HG03135 (cell line): ENCODE measurements around the gene RAB12.
A peak's percentile ranks its signal among the peaks of the same experiment; 100 is the strongest.
"Not testable (repeated sequence)": the region's sequence is repeated elsewhere in the genome, so short reads cannot be mapped to it uniquely, and the experiment has no call there.

Source experiments
- ATAC-seq: cut with Tn5 transposase; IDR thresholded peaks from one replicate; pipeline ENCODE4 v1.9.1; 2021; ENCODE audit warnings: mild to moderate bottlenecking, moderate library complexity; ENCODE audit not compliant: unreplicated experiment

RAB12 gene

GRCh38 chr18:8608795-8609658 lies at the start of gene RAB12:
Gene RAB12 (plus strand): TSS chr18:8609437. CDS start chr18:8609440, 3 bp downstream.
- ATAC-seq = peak; percentile 67

- no peak for ATAC-seq
These were observed 49.5 kb upstream of the RAB12 start for GRCh38 chr18:8559612-8560186.

GRCh38 chr18:8561123-8561910 lies 47.9 kb upstream of the RAB12 start:
- no peak for ATAC-seq

GRCh38 chr18:8562070-8562469 lies 47.2 kb upstream of the RAB12 start:
- no peak for ATAC-seq

- ATAC-seq = no peak
These were observed 46.3 kb upstream of the RAB12 start for GRCh38 chr18:8562919-8563318.

GRCh38 chr18:8571399-8571798 lies 37.8 kb upstream of the RAB12 start:
- no peak for ATAC-seq

- ATAC-seq = not testable (repeated sequence)
These were observed 35.5 kb upstream of the RAB12 start for GRCh38 chr18:8573766-8574165.

- no peak for ATAC-seq
These were observed 24.4 kb upstream of the RAB12 start for GRCh38 chr18:8584798-8585197.

GRCh38 chr18:8586941-8587340 lies 22.3 kb upstream of the RAB12 start:
- no peak for ATAC-seq

GRCh38 chr18:8595445-8595844 lies 13.8 kb upstream of the RAB12 start:
- ATAC-seq = no peak

GRCh38 chr18:8601277-8602032 lies 7.8 kb upstream of the RAB12 start:
- peak; percentile 58 for ATAC-seq

- ATAC-seq = peak; percentile 23
These were observed 7.2 kb upstream of the RAB12 start for GRCh38 chr18:8602040-8602439.

- ATAC-seq = no peak
These were observed 6.7 kb upstream of the RAB12 start for GRCh38 chr18:8602557-8602956.

- ATAC-seq = no peak
These were observed 5.3 kb upstream of the RAB12 start for GRCh38 chr18:8603663-8604520.

GRCh38 chr18:8605974-8606373 lies 3.3 kb upstream of the RAB12 start:
- no peak for ATAC-seq

GRCh38 chr18:8607776-8608742 lies 1.2 kb upstream of the RAB12 start:
- no peak for ATAC-seq

GRCh38 chr18:8609659-8610458 lies 622 bp downstream of the RAB12 start:
- peak; percentile 20 for ATAC-seq

- no peak for ATAC-seq
These were observed 1.2 kb downstream of the RAB12 start for GRCh38 chr18:8610459-8610851.
